K562 (cell line): ENCODE measurements around the gene TBC1D20. TPM values are rescaled to one million over a fixed set of nuclear protein-coding genes. Genes with fewer than 3 reads are reported as not detected.
A peak's percentile ranks its signal among the peaks of the same experiment; 100 is the strongest.
"Not testable (repeated sequence)": the region's sequence is repeated elsewhere in the genome, so short reads cannot be mapped to it uniquely, and the experiment has no call there.

Source experiments
- ATAC-seq: fragments of 200-7000 bp; cut with Tn5 transposase; 3 replicates; pipeline ENCODE4 v1.9.1; 2020; ENCODE audit warnings: moderate library complexity
- BruUV-seq: library from RNA; stranded (reverse); fragments of 400-500 nt; replicated peaks from 2 replicates; lab custom pipeline; 2021; lab: Mats Ljungman, UMichigan
- CTCF ChIA-PET: fragments of 300-600 bp; formaldehyde crosslinking; extraction: SDS; loops from one replicate; lab custom pipeline; 2021; ENCODE audit warnings: low intra/inter-chr PET ratio; lab: Yijun Ruan, JAX
- POLR2A ChIA-PET: fragments of 300-600, 350-650 bp; sonication (Branson Sonifier 250); formaldehyde crosslinking; extraction: SDS; loops from one replicate; lab custom pipeline; 2021; ENCODE audit warnings: antibody characterized with exemption, inconsistent platforms; lab: Yijun Ruan, JAX
- DNase-seq, 4 experiments: peaks; one replicate each; pipeline versions ENCODE4 v3.0.0 to v3.0.0-alpha.2; 2011 to 2018; ENCODE audit warnings: low spot score in 3 of 4, mixed read lengths in 3 of 4; ENCODE audit errors: extremely low read depth in 1 of 4
- FAIRE-seq: peaks from 2 replicates; lab custom pipeline; 2011; peaks lifted over from hg19 to GRCh38; lab: Jason Lieb, UNC
- H2AFZ ChIP-seq: 2 replicates; pipeline ENCODE4 v1.6.0; 2011; ENCODE audit warnings: low read depth, low read length, control low read depth, inconsistent platforms
- H3K27ac ChIP-seq: fragments of 200-600 bp; 3 replicates; pipeline ENCODE4 v1.8.0; 2011; ENCODE audit warnings: low read depth, mild to moderate bottlenecking, control low read depth, inconsistent platforms, low read length, moderate library complexity, mixed read lengths; ENCODE audit errors: extremely low read depth
- H3K27me3 ChIP-seq, 2 experiments: fragments of 300-600 bp in 1 of 2; 2 replicates in 1 of 2; 3 replicates in 1 of 2; pipeline versions ENCODE4 v1.6.0 to v1.8.0; 2011; ENCODE audit warnings: inconsistent platforms in 2 of 2, low read length in 2 of 2, mild to moderate bottlenecking in 1 of 2, mixed read lengths in 1 of 2, moderate library complexity in 1 of 2; ENCODE audit not compliant: control insufficient read depth in 2 of 2, insufficient read depth in 2 of 2
- H3K36me3 ChIP-seq: fragments of 300-600 bp; 3 replicates; pipeline ENCODE4 v1.8.0; 2011; ENCODE audit warnings: mild to moderate bottlenecking, low read length, inconsistent platforms; ENCODE audit not compliant: control insufficient read depth, insufficient read depth
- H3K4me1 ChIP-seq, 2 experiments: fragments of 200-600 bp in 1 of 2; replicated peaks in 1 of 2; 2 replicates in 1 of 2; 3 replicates in 1 of 2; pipeline versions ENCODE4 v1.5.1 to v1.8.0; 2011; ENCODE audit warnings: inconsistent platforms in 2 of 2, low read length in 2 of 2, mild to moderate bottlenecking in 1 of 2, mixed read lengths in 1 of 2, moderate library complexity in 1 of 2; ENCODE audit not compliant: control insufficient read depth in 2 of 2, insufficient read depth in 2 of 2
- H3K4me2 ChIP-seq: 2 replicates; pipeline ENCODE4 v1.6.1; 2011; ENCODE audit warnings: low read length, control low read depth, inconsistent platforms, mixed read lengths; ENCODE audit not compliant: insufficient read depth
- H3K4me3 ChIP-seq: fragments of 200-600 bp; sonication (generic), shearing (Covaris generic); 2 replicates; pipeline ENCODE4 v1.5.1; 2016; ENCODE audit warnings: control low read depth, inconsistent platforms
- H3K79me2 ChIP-seq: fragments of 200-600 bp; 3 replicates; pipeline ENCODE4 v1.8.0; 2011; ENCODE audit warnings: low read length, inconsistent platforms; ENCODE audit not compliant: control insufficient read depth, insufficient read depth
- H3K9ac ChIP-seq, 2 experiments: 2 replicates each; pipeline versions ENCODE4 v1.6.0 to v1.6.1; 2011; ENCODE audit warnings: low read depth in 2 of 2, low read length in 2 of 2, control low read depth in 1 of 2, inconsistent platforms in 1 of 2, mild to moderate bottlenecking in 1 of 2, mixed read lengths in 1 of 2; ENCODE audit not compliant: insufficient read depth in 1 of 2
- H3K9me1 ChIP-seq: one replicate; pipeline ENCODE4 v1.6.0; 2011; ENCODE audit warnings: inconsistent platforms, mild to moderate bottlenecking, low read length, moderate library complexity; ENCODE audit not compliant: control insufficient read depth, insufficient read depth
- H3K9me3 ChIP-seq: replicated peaks from 2 replicates; pipeline ENCODE4 v1.5.1; 2011; ENCODE audit warnings: low read depth, low read length, inconsistent platforms; ENCODE audit not compliant: control insufficient read depth, insufficient read depth
- H4K20me1 ChIP-seq: replicated peaks from 2 replicates; pipeline ENCODE4 v1.6.1; 2011; ENCODE audit warnings: low read length, inconsistent platforms, mixed read lengths; ENCODE audit not compliant: control insufficient read depth, insufficient read depth
- CBFA2T3 ChIP-seq: fragments of 450-650 bp; IDR thresholded peaks from 2 replicates; pipeline ENCODE4 v1.6.1; 2017
- ZNF121 ChIP-seq: sonication (generic); formaldehyde crosslinking; conservative IDR thresholded peaks from 2 replicates; pipeline ENCODE4 v1.8.0; 2022; ENCODE audit warnings: missing genetic modification reagents
- ZNF175 ChIP-seq: fragments of 200-800 bp; sonication (Bioruptor generic); IDR thresholded peaks from 2 replicates; pipeline ENCODE4 v1.6.1; 2016; ENCODE audit warnings: low read depth, mild to moderate bottlenecking, missing genetic modification characterization, missing compliant biosample characterization
- WGBS: fragments of 100-300 bp; shearing (Covaris generic); methylation state at CpG from one replicate; pipeline ENCODE4 v1.1.6; 2016; ENCODE audit warnings: low coverage, mixed read lengths; ENCODE audit not compliant: insufficient coverage; ENCODE audit errors: missing lambda C conversion rate; 5-methylcytosine and 5-hydroxymethylcytosine counted together
- in situ Hi-C: fragments of 300-500 bp; cut with MboI; formaldehyde crosslinking; loops from 4 replicates; pipeline ENCODE4 v1.15.0; 2018; ENCODE audit warnings: inconsistent platforms, mixed read lengths
- intact Hi-C: fragments of 100-400 bp; cut with micrococcal nuclease; formaldehyde crosslinking; loops from 2 replicates; pipeline ENCODE4 v1.14.2; 2022
- polyA plus RNA-seq, 8 experiments: library from polyadenylated mRNA; depleted of rRNA in 4 of 8; stranded (reverse) in 5 of 8; unstranded in 3 of 8; fragments of >200 nt; fragmentation: Nextera tagmentation in 2 of 8; fragmentation: Illumina TruSeq in 1 of 8; extraction: Ambion mirVana in 2 of 8; extraction: Trizol in 1 of 8; gene quantifications; 2 replicates each; pipeline versions ENCODE4 v1.2.1 to v1.2.3, GENCODE V29; 2011 to 2014; ENCODE audit warnings: inconsistent platforms in 1 of 8, missing spikeins in 1 of 8
- total RNA-seq, 7 experiments: library from RNA; depleted of rRNA in 6 of 7; stranded (reverse); fragments of >200 nt in 6 of 7; fragmentation: Illumina TruSeq in 2 of 7; extraction: Trizol in 2 of 7; gene quantifications; 2 replicates each; pipeline versions ENCODE4 v1.2.1 to v1.2.3, GENCODE V29; 2011 to 2021; ENCODE audit warnings: low replicate concordance in 1 of 7
- TF ChIP-seq, protein P1 (sequence below): sonication (generic); formaldehyde crosslinking; IDR thresholded peaks from 2 replicates; pipeline ENCODE4 v1.8.1; 2023; ENCODE audit warnings: mild to moderate bottlenecking, missing genetic modification reagents

Gene TBC1D20
- total and polyA plus RNA-seq, 9 of the 15 experiments (the other 6 are each of a cell fraction or from before 2014, with no cell fraction given): 7.0 to 25.3 (median 15.1) TPM

DNA sequence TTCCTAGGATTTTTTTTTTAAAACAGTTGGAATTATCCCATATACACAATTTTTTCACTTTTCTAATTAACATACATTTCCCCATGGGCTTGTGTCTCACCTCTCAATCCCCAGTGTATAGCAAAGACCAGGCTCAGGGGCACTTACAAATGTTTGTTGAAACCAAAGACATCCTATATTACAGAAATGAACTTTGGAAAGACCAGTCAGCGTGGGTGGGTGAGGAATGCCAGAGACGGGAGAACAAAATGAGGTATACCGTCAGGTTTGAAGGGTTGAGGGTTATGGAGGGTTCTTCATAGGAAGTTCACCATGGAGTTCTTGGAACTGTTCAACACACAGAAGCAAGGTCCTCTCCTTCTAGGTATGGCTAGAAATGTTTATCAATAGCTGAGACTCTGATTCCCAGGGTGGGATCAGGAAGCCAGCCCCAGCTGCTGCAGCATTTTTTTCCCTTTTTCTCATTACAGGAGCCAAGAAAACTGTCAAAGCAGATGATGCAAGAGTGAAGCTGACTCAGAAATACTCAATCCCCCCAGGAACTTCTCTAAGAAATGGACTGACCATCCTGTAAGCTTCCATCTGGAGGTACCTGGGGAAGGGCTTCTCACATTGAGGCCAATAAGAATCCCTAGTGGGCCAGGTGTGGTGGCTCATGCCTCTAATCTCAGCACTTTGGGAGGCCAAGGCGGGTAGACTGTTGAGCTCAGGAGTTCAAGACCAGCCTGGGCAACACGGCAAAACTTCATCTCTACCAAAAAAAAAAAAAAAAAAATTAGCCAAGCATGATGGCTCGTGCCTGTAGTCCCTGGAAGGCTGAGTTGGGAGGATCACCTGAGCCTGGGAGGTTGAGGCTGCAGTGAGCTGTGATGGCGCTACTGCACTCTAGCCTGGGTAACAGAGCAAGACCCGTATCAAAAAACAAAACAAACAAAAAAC is 15.9 kb upstream of the TBC1D20 start (continued):
- TF ChIP-seq, protein P1, sequence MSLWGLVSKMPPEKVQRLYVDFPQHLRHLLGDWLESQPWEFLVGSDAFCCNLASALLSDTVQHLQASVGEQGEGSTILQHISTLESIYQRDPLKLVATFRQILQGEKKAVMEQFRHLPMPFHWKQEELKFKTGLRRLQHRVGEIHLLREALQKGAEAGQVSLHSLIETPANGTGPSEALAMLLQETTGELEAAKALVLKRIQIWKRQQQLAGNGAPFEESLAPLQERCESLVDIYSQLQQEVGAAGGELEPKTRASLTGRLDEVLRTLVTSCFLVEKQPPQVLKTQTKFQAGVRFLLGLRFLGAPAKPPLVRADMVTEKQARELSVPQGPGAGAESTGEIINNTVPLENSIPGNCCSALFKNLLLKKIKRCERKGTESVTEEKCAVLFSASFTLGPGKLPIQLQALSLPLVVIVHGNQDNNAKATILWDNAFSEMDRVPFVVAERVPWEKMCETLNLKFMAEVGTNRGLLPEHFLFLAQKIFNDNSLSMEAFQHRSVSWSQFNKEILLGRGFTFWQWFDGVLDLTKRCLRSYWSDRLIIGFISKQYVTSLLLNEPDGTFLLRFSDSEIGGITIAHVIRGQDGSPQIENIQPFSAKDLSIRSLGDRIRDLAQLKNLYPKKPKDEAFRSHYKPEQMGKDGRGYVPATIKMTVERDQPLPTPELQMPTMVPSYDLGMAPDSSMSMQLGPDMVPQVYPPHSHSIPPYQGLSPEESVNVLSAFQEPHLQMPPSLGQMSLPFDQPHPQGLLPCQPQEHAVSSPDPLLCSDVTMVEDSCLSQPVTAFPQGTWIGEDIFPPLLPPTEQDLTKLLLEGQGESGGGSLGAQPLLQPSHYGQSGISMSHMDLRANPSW (CRISPR knock-in tag): no peak
- 0 out of 2 replicates have a peak, but pooled peaks have one; percentile 66 for TF ChIP-seq ZNF175 (CRISPR knock-in tag)
- TF ChIP-seq CBFA2T3: no peak

DNA sequence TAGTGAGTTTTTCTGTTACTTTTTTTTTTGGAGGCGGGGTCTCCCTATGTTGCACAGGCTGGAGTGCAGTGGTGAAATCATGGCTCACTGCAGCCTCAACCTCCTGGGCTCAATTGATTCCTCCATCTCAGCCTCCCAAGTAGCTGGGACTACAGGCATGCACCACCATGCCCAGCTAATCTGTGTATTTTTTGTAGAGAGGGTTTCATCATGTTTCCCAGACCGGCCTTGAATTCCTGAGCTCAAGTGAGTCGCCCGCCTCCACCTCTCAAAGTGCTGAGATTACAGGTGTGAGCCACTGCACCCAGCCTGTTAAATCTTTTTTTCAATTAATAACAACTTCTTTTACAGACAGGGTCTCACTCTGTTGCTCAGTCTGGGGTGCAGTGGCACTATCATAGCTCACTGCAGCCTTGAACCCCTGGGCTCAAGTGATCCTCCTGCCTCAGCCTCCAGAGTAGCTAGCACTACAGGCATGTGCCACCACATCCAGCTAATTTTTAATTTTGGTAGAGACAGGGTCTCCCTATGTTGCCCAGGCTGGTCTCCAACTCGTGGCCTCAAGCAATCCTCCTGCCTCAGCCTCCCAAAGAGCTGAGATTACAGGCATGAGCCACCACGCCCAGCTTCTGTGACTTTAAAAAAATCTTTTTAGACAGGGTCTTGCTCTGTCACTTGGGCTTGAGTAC is 14.4 kb upstream of the TBC1D20 start:
- peaks cover 56% of the 10 kb centered on the region; the same call in 2 of the 3 replicates for H3K36me3 ChIP-seq
- WGBS: 97% methylated on average over 6 of the region's 6 CpGs

More for the DNA sequence above, 14.4 kb upstream of the TBC1D20 start:
- H4K20me1 ChIP-seq, H3K9me1 ChIP-seq, H3K4me2 ChIP-seq, intact Hi-C loops, DNase-seq, FAIRE-seq, CTCF ChIA-PET: not testable (repeated sequence)
- POLR2A ChIA-PET: interaction anchor here (0.6 to 1.2 kb wide), 9 partner anchors 32 to 258 kb away, joined by 3 to 4 read pairs (median 3); partner anchors contain the start of gene TRIB3
- 0 out of 2 replicates have a peak, but pooled peaks have one; percentile 29 for TF ChIP-seq ZNF121 (CRISPR knock-in tag)
- TF ChIP-seq, all 486 proteins: peak for 1; not testable (repeated sequence) for 485
- H3K4me3 ChIP-seq, H3K9me3 ChIP-seq, BruUV-seq, H2AFZ ChIP-seq, H3K79me2 ChIP-seq, H3K9ac ChIP-seq, ATAC-seq, H3K27me3 ChIP-seq, H3K4me1 ChIP-seq, H3K27ac ChIP-seq: not testable (repeated sequence)
- in situ Hi-C loops: loop anchor here (5.0 kb wide), 1 partner anchor 124 kb away; no protein-coding TSS in a partner anchor
